Peyer's patch (tissue), 4 donors: ENCODE measurements around the gene LDLRAD4. TPM values are rescaled to one million over a fixed set of nuclear protein-coding genes. Genes with fewer than 3 reads are reported as not detected.

Experiments used
- DNase-seq, 3 donors: peaks; one replicate each; pipeline ENCODE4 v3.0.0-alpha.2; 2017 to 2019
- H3K27ac ChIP-seq, 4 donors: fragments of 200-600 bp; sonication (generic); one replicate each; pipeline ENCODE4 v1.5.1; 2016 to 2019
- H3K27me3 ChIP-seq, 2 donors: fragments of 200-600 bp; sonication (generic); one replicate each; pipeline ENCODE4 v1.5.1; 2019
- H3K36me3 ChIP-seq, 3 donors: fragments of 200-600 bp; sonication (generic); one replicate each; pipeline ENCODE4 v1.5.1; 2016 to 2019
- H3K4me1 ChIP-seq, 4 donors: fragments of 200-600 bp; sonication (generic); one replicate each; pipeline ENCODE4 v1.5.1; 2016 to 2019
- H3K4me3 ChIP-seq, 4 donors: fragments of 200-600 bp; sonication (generic); 1 replicate in 3 of 4; 2 replicates in 1 of 4; pipeline ENCODE4 v1.5.1; 2016 to 2019; ENCODE audit warnings: mild to moderate bottlenecking in 1 of 4
- H3K9me3 ChIP-seq, 4 donors: fragments of 200-600 bp; sonication (generic); one replicate each; pipeline ENCODE4 v1.5.1; 2016 to 2019; ENCODE audit warnings: mild to moderate bottlenecking in 1 of 4
- CTCF ChIP-seq, 6 experiments: fragments of 450-650 bp in 4 of 6; fragments of 200-600 bp in 2 of 6; sonication (generic) in 1 of 6; IDR thresholded peaks; one replicate each; pipeline ENCODE4 v1.5.1; 2017 to 2019; ENCODE audit warnings: antibody characterized with exemption in 6 of 6, mild to moderate bottlenecking in 3 of 6, moderate library complexity in 1 of 6
- POLR2A ChIP-seq, 2 donors: fragments of 450-650 bp; IDR thresholded peaks; one replicate each; pipeline ENCODE4 v1.5.1; 2017; ENCODE audit warnings: antibody characterized with exemption in 2 of 2, mild to moderate bottlenecking in 2 of 2, moderate library complexity in 2 of 2
- total RNA-seq, 4 donors: library from RNA; depleted of rRNA; stranded (reverse); fragments of >200 nt; gene quantifications; one replicate each; pipeline ENCODE4 v1.1.0, GENCODE V29; 2016

Gene LDLRAD4
- total RNA-seq, 4 donors from 2014 or later: 24.8 to 128 (median 50.0) TPM

GRCh38 chr18:13382366-13382953 lies 163.9 kb downstream of the LDLRAD4 start:
- Histone ChIP-seq H3K36me3 (peaks cover 0 to 1% (median 0%) of the 10 kb centered on the region in 3 donors), H3K4me1 (peaks cover 0 to 35% (median 0%) of the 10 kb centered on the region in 4 donors), H3K27me3 (no peaks in the 10 kb centered on the region), H3K27ac (peak overlapping the region; percentile 61 to 86 (median 73)), H3K9me3 (no peaks in the 10 kb centered on the region), H3K4me3 (peak overlapping the region; percentile 24 to 44 (median 30))
- DNase-seq: peak in 2 of 3 donors; percentile 55 to 71
- TF ChIP-seq CTCF (IDR thresholded peaks at IDR 0.05) (no peak), POLR2A (IDR thresholded peaks at IDR 0.05) (peak in 1 of 2 donors; percentile 10)

- Histone ChIP-seq H3K27me3 (no peaks in the 10 kb centered on the region), H3K4me1 (peaks cover 0 to 29% (median 0%) of the 10 kb centered on the region in 4 donors), H3K9me3 (no peaks in the 10 kb centered on the region), H3K4me3 (peak overlapping the region in 2 of 4 donors; percentile 5 to 24), H3K27ac (peak overlapping the region; percentile 61 to 86 (median 73)), H3K36me3 (peaks cover 0 to 6% (median 0%) of the 10 kb centered on the region in 3 donors)
- DNase-seq: peak in 1 of 3 donors; percentile 47
- TF ChIP-seq POLR2A (IDR thresholded peaks at IDR 0.05) (no peak), CTCF (IDR thresholded peaks at IDR 0.05) (no peak)
These were observed 164.6 kb downstream of the LDLRAD4 start for GRCh38 chr18:13382954-13383827.

GRCh38 chr18:13386891-13387801 lies 168.6 kb downstream of the LDLRAD4 start:
- DNase-seq: no peak
- Histone ChIP-seq H3K4me1 (peaks cover 0 to 10% (median 0%) of the 10 kb centered on the region in 4 donors), H3K4me3 (no peak overlapping the region), H3K9me3 (no peaks in the 10 kb centered on the region), H3K27me3 (no peaks in the 10 kb centered on the region), H3K27ac (no peak overlapping the region), H3K36me3 (peaks cover 0 to 13% (median 0%) of the 10 kb centered on the region in 3 donors)
- TF ChIP-seq POLR2A (IDR thresholded peaks at IDR 0.05): no peak
- TF ChIP-seq CTCF (IDR thresholded peaks at IDR 0.05): no peak

GRCh38 chr18:13387855-13388548 lies 169.4 kb downstream of the LDLRAD4 start:
- DNase-seq: no peak
- Histone ChIP-seq H3K4me3 (no peak overlapping the region), H3K36me3 (peaks cover 0 to 13% (median 0%) of the 10 kb centered on the region in 3 donors), H3K27me3 (no peaks in the 10 kb centered on the region), H3K27ac (no peak overlapping the region), H3K9me3 (no peaks in the 10 kb centered on the region), H3K4me1 (peaks cover 0 to 4% (median 0%) of the 10 kb centered on the region in 4 donors)
- TF ChIP-seq CTCF (IDR thresholded peaks at IDR 0.05) (no peak), POLR2A (IDR thresholded peaks at IDR 0.05) (no peak)
